Endodermal cell (in vitro differentiated cells): Measurements from ENCODE around the gene BAZ2A. TPM values are rescaled to one million over a fixed set of nuclear protein-coding genes. Genes with fewer than 3 reads are reported as not detected.

Experiments
- DNase-seq: peaks from one replicate; pipeline ENCODE4 v3.0.0-alpha.2; 2017
- H3K27ac ChIP-seq: 2 replicates; pipeline ENCODE4 v1.5.1; 2013; ENCODE audit warnings: mild to moderate bottlenecking, low read depth, low read length, moderate library complexity
- H3K27me3 ChIP-seq: 2 replicates; pipeline ENCODE4 v1.6.1; 2013; ENCODE audit warnings: mild to moderate bottlenecking, low read length, moderate library complexity; ENCODE audit not compliant: insufficient read depth, control insufficient read depth, poor library complexity, severe bottlenecking
- H3K36me3 ChIP-seq: 2 replicates; pipeline ENCODE4 v1.7.0; 2013; ENCODE audit warnings: mild to moderate bottlenecking, low read length, moderate library complexity; ENCODE audit not compliant: control insufficient read depth, insufficient read depth
- H3K4me1 ChIP-seq: one replicate; pipeline ENCODE4 v1.7.0; 2013; ENCODE audit warnings: low read length; ENCODE audit not compliant: control insufficient read depth, insufficient read depth
- H3K4me3 ChIP-seq: 2 replicates; pipeline ENCODE4 v1.5.1; 2013; ENCODE audit warnings: mild to moderate bottlenecking, low read length, moderate library complexity
- H3K9ac ChIP-seq: 2 replicates; pipeline ENCODE4 v1.6.1; 2013; ENCODE audit warnings: mild to moderate bottlenecking, low read length, moderate library complexity; ENCODE audit not compliant: poor library complexity, severe bottlenecking; ENCODE audit errors: extremely low read depth
- H3K9me3 ChIP-seq: 2 replicates; pipeline ENCODE4 v1.6.1; 2013; ENCODE audit warnings: mild to moderate bottlenecking, low read length, moderate library complexity; ENCODE audit not compliant: control insufficient read depth
- H3K27ac Mint-ChIP-seq: 2 replicates; pipeline ENCODE4 v1.8.0; 2020; ENCODE audit warnings: mixed read lengths
- H3K27me3 Mint-ChIP-seq: 2 replicates; pipeline ENCODE4 v1.8.0; 2021; ENCODE audit warnings: mild to moderate bottlenecking, mixed read lengths; ENCODE audit not compliant: insufficient read depth
- H3K36me3 Mint-ChIP-seq: 2 replicates; pipeline ENCODE4 v1.8.0; 2020; ENCODE audit warnings: low read depth, mixed read lengths
- H3K4me1 Mint-ChIP-seq: 2 replicates; pipeline ENCODE4 v1.8.0; 2020; ENCODE audit warnings: mixed read lengths
- H3K4me3 Mint-ChIP-seq: 2 replicates; pipeline ENCODE4 v1.8.0; 2020; ENCODE audit warnings: mild to moderate bottlenecking, moderate library complexity, mixed read lengths
- H3K9me3 Mint-ChIP-seq: 2 replicates; pipeline ENCODE4 v1.8.0; 2020; ENCODE audit warnings: mild to moderate bottlenecking, mixed read lengths
- WGBS, 2 experiments: methylation state at CpG; one replicate each; pipeline versions ENCODE4 v1.1.5 to v1.1.7; 2013; ENCODE audit warnings: missing lambda C conversion rate in 2 of 2, mixed read lengths in 1 of 2; ENCODE audit not compliant: insufficient coverage in 1 of 2, insufficient read length in 1 of 2; 5-methylcytosine and 5-hydroxymethylcytosine counted together
- total RNA-seq, 2 donors: library from RNA; stranded (reverse); fragmentation: NEBNext Ultra II Directional in 1 of 2; extraction: Animal tissue kit (Norgen Biotek cat#: 25700) in 1 of 2; gene quantifications; 2 replicates in 1 of 2; 3 replicates in 1 of 2; pipeline ENCODE4 v1.2.1, GENCODE V29; 2021
- TF ChIP-seq, protein P1 (sequence below): fragments of 200-600 bp; sonication (generic); conservative IDR thresholded peaks from 2 replicates; pipeline ENCODE4 v1.5.0; 2021; ENCODE audit warnings: antibody characterized with exemption, mild to moderate bottlenecking

Gene BAZ2A
- total RNA-seq, 2 donors from 2014 or later = 125 to 137 TPM

DNA sequence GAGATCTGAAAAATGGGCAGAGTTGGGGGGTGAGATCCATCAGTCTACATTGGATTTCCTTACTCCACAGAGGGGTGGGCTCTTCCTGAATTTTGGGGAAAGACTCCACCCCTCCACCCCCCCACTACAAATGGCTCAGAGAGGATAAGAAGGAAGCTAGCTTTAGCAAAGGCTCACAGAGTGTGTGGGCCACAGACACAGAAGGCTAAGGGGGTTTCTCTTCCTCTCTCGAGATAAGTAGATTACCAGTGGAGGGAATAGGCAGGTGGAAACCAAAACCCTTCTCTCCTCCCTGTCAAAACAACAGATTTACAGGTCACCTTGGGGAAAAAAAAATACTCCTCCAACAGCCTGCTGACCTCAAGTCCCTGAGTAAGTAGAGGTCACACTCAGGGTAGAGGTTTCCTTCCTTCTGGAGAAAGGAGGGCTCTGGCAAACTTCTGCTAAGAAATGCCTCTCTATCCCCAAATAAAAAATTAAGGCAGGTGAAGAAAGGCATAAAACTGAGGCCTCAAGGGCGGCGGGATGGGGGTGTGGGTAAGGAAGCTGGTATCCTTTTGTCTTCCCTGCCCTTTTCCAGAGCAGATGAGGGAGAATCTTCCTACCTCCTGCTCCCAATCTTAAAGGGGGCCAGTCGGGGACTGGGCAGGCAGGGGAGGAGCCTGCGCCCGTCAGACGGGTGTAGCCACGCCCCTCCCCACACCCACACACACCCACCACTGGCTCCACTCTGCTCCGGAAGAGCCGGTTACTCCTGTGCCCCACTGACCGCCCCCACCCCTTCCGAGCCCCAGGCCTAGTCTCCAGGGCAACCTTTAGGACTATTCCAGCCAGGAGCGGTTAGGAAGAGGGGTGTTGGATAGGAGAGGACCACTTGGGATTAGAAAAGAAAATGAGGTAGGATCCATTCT, 1.9 kb upstream of the BAZ2A start:
- Mint-ChIP-seq H3K4me1 (peaks cover 50% of the 10 kb centered on the region), H3K4me3 (peak overlapping the region; percentile 92), H3K27ac (no peak overlapping the region), H3K9me3 (no peaks in the 10 kb centered on the region), H3K36me3 (peaks cover 3% of the 10 kb centered on the region), H3K27me3 (no peaks in the 10 kb centered on the region)
- Histone ChIP-seq H3K27me3 (no peaks in the 10 kb centered on the region), H3K9ac (no peak overlapping the region), H3K36me3 (peaks cover 5% of the 10 kb centered on the region), H3K9me3 (no peaks in the 10 kb centered on the region), H3K4me3 (peak overlapping the region; percentile 98), H3K27ac (peak overlapping the region; percentile 66), H3K4me1 (peaks cover 10% of the 10 kb centered on the region)
- TF ChIP-seq, protein P1, sequence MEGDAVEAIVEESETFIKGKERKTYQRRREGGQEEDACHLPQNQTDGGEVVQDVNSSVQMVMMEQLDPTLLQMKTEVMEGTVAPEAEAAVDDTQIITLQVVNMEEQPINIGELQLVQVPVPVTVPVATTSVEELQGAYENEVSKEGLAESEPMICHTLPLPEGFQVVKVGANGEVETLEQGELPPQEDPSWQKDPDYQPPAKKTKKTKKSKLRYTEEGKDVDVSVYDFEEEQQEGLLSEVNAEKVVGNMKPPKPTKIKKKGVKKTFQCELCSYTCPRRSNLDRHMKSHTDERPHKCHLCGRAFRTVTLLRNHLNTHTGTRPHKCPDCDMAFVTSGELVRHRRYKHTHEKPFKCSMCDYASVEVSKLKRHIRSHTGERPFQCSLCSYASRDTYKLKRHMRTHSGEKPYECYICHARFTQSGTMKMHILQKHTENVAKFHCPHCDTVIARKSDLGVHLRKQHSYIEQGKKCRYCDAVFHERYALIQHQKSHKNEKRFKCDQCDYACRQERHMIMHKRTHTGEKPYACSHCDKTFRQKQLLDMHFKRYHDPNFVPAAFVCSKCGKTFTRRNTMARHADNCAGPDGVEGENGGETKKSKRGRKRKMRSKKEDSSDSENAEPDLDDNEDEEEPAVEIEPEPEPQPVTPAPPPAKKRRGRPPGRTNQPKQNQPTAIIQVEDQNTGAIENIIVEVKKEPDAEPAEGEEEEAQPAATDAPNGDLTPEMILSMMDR = no peak
- peak; percentile 90 for DNase-seq
- WGBS, 2 experiments = 12% methylated on average over 13 of the region's 13 CpGs; no CpG with 5 or more reads in 1 of the 2 experiments

DNA sequence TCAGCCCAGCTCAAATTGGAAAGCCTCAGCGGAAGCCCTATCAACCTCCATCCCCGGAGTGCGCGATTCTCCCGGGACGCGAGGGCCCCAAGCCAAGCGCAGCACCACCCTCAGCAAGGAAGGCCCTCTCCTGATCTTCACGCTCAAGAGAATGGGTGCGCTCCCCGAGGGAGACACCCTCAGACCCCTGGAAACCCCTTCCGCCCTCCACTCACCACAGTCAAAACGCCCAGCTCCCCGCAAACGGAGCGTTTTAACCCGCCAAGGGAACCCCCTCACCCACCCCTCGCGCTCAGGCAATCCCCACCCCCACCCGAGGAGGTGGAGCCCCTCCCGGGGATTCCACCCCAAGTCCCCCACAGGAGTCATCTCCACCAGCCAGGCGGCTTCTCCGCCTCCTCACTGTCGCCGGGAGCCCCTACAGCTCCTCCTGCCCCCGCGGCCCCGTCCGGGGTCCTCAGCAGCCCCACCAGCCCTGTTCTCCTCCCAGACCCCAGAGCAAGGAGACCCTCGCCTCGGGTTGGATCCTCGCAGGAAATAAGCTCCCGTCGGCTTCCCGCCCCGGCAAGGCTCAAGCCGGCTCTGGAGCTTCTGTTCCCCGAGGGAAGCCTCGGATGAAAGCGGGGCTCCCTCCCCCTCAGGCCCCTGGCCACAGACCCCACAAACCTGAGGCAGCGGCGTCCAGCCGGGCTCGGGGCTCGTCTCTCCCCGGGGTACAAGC, 507 bp downstream of the BAZ2A start:
- Mint-ChIP-seq H3K4me3 (peak overlapping the region; percentile 97), H3K4me1 (peaks cover 45% of the 10 kb centered on the region), H3K27me3 (no peaks in the 10 kb centered on the region), H3K9me3 (no peaks in the 10 kb centered on the region), H3K27ac (peak overlapping the region; percentile 91), H3K36me3 (peaks cover 17% of the 10 kb centered on the region)
- no peaks in the 10 kb centered on the region for H3K27me3 ChIP-seq
- H3K4me3 ChIP-seq = peak overlapping the region; percentile 87
- TF ChIP-seq, protein P1 = no peak
- H3K27ac ChIP-seq = peak overlapping the region; percentile 49
- peaks cover 10% of the 10 kb centered on the region for H3K4me1 ChIP-seq
- peak; percentile 72 for DNase-seq
- H3K9me3 ChIP-seq = no peaks in the 10 kb centered on the region
- peaks cover 21% of the 10 kb centered on the region for H3K36me3 ChIP-seq
- H3K9ac ChIP-seq = peak overlapping the region; percentile 50
- WGBS, 2 experiments = 0% methylated on average over 8 to 45 of the region's 46 CpGs

DNA sequence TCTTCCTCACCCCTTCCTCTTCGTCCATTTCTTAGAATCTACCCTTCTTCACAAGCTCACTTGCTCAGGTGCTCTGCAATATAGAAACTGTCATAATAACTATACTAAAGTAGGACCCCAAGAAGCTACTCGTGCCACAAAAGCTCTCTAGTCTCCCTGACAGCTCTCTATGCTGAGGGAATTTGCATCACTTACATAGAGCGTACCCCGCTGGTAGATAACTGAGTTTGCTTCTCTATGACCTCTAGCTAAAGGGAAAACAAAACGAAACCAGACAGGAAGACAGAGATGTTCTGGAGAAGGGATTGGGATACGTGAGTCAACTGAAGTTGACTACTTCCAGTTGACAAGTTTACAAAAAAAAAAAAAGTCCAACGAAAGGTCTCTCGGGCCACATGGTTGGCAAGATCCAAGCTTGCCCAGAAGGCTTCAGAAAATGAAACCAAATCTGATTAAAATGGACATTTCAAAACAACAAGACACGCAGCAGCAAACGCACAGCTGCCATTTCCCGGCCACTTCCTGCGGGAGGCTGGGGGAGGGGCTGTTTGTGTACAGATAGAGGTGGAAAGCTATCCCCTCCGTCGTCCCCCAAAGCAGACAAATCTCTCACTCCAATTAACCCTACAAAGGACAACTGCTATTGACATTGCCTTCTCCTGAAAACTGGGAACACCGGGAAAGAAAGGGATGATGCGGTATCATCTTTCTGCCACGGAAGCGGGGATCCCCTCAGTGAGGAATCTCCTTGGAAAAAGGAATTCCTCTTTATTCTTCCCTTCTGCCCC, 1.3 kb downstream of the BAZ2A start:
- Mint-ChIP-seq H3K9me3 (no peaks in the 10 kb centered on the region), H3K36me3 (peaks cover 25% of the 10 kb centered on the region), H3K4me3 (peak overlapping the region; percentile 97), H3K27me3 (no peaks in the 10 kb centered on the region), H3K27ac (peak overlapping the region; percentile 91), H3K4me1 (peaks cover 45% of the 10 kb centered on the region)
- peak overlapping the region; percentile 50 for H3K9ac ChIP-seq
- H3K36me3 ChIP-seq = peaks cover 26% of the 10 kb centered on the region
- H3K27me3 ChIP-seq = no peaks in the 10 kb centered on the region
- TF ChIP-seq, protein P1 = no peak
- DNase-seq = peak; percentile 80
- H3K9me3 ChIP-seq = no peaks in the 10 kb centered on the region
- H3K27ac ChIP-seq = peak overlapping the region; percentile 34
- H3K4me1 ChIP-seq = peaks cover 10% of the 10 kb centered on the region
- H3K4me3 ChIP-seq = peak overlapping the region; percentile 87
- WGBS, 2 experiments = 3 to 5% methylated on average over 8 to 15 of the region's 18 CpGs
